Glutamatergic neuron (in vitro differentiated cells): ENCODE measurements around the gene THSD4. TPM values are rescaled to one million over a fixed set of nuclear protein-coding genes. Genes with fewer than 3 reads are reported as not detected.
A peak's percentile ranks its signal among the peaks of the same experiment; 100 is the strongest.

Experiments used
- DNase-seq: peaks from one replicate; pipeline ENCODE4 v3.0.0; 2022
- H3K27ac Mint-ChIP-seq: one replicate; pipeline ENCODE4 v1.8.0; 2020; ENCODE audit warnings: mild to moderate bottlenecking, mixed read lengths, inconsistent platforms; ENCODE audit not compliant: unreplicated experiment
- H3K27me3 Mint-ChIP-seq: one replicate; pipeline ENCODE4 v1.8.0; 2020; ENCODE audit warnings: mild to moderate bottlenecking, moderate library complexity, mixed read lengths, inconsistent platforms; ENCODE audit not compliant: unreplicated experiment
- H3K36me3 Mint-ChIP-seq: one replicate; pipeline ENCODE4 v1.8.0; 2020; ENCODE audit warnings: mild to moderate bottlenecking, mixed read lengths, inconsistent platforms; ENCODE audit not compliant: unreplicated experiment
- H3K4me1 Mint-ChIP-seq: one replicate; pipeline ENCODE4 v1.8.0; 2020; ENCODE audit warnings: mild to moderate bottlenecking, low read depth, mixed read lengths, inconsistent platforms; ENCODE audit not compliant: unreplicated experiment
- H3K4me3 Mint-ChIP-seq: one replicate; pipeline ENCODE4 v1.8.0; 2020; ENCODE audit warnings: mild to moderate bottlenecking, mixed read lengths, inconsistent platforms; ENCODE audit not compliant: unreplicated experiment
- H3K9me3 Mint-ChIP-seq: one replicate; pipeline ENCODE4 v1.8.0; 2020; ENCODE audit warnings: mild to moderate bottlenecking, moderate library complexity, mixed read lengths, inconsistent platforms; ENCODE audit not compliant: unreplicated experiment
- CTCF ChIP-seq: fragments of 200-600 bp; sonication (generic); IDR thresholded peaks from one replicate; pipeline ENCODE4 v1.5.0; 2021; ENCODE audit not compliant: partially characterized antibody, unreplicated experiment
- total RNA-seq: library from RNA; stranded (reverse); fragmentation: NEBNext Ultra II Directional; extraction: Animal tissue kit (Norgen Biotek cat#: 25700); gene quantifications from one replicate; pipeline ENCODE4 v1.2.1, GENCODE V29; 2021; ENCODE audit not compliant: unreplicated experiment

THSD4 gene
- total RNA-seq, 1 donor from 2014 or later = 12.3 TPM

- no peaks in the 10 kb centered on the region for H3K36me3 Mint-ChIP-seq
- no peak for DNase-seq
- H3K27me3 Mint-ChIP-seq = no peaks in the 10 kb centered on the region
- no peaks in the 10 kb centered on the region for H3K9me3 Mint-ChIP-seq
- no peak overlapping the region for H3K4me3 Mint-ChIP-seq
- H3K27ac Mint-ChIP-seq = no peak overlapping the region
- no peak for TF ChIP-seq CTCF
- peaks cover 14% of the 10 kb centered on the region for H3K4me1 Mint-ChIP-seq
Observed at GRCh38 chr15:71510763-71511162, 395.5 kb downstream of the THSD4 start.

- no peaks in the 10 kb centered on the region for H3K36me3 Mint-ChIP-seq
- no peaks in the 10 kb centered on the region for H3K9me3 Mint-ChIP-seq
- TF ChIP-seq CTCF = no peak
- H3K4me1 Mint-ChIP-seq = peaks cover 14% of the 10 kb centered on the region
- H3K4me3 Mint-ChIP-seq = no peak overlapping the region
- no peaks in the 10 kb centered on the region for H3K27me3 Mint-ChIP-seq
- DNase-seq = no peak
- H3K27ac Mint-ChIP-seq = no peak overlapping the region
Observed at GRCh38 chr15:71511796-71512681, 396.8 kb downstream of the THSD4 start.

- Mint-ChIP-seq H3K36me3 (no peaks in the 10 kb centered on the region), H3K4me1 (peaks cover 14% of the 10 kb centered on the region), H3K27ac (no peak overlapping the region), H3K9me3 (no peaks in the 10 kb centered on the region), H3K27me3 (no peaks in the 10 kb centered on the region), H3K4me3 (peak overlapping the region; percentile 4)
- TF ChIP-seq CTCF = no peak
- DNase-seq = no peak
Observed at GRCh38 chr15:71512682-71513006, 397.4 kb downstream of the THSD4 start.

- Mint-ChIP-seq H3K4me3 (no peak overlapping the region), H3K9me3 (no peaks in the 10 kb centered on the region), H3K36me3 (no peaks in the 10 kb centered on the region), H3K4me1 (peaks cover 14% of the 10 kb centered on the region), H3K27me3 (no peaks in the 10 kb centered on the region), H3K27ac (no peak overlapping the region)
- DNase-seq = no peak
- TF ChIP-seq CTCF = no peak
Observed at GRCh38 chr15:71515375-71516186, 400.3 kb downstream of the THSD4 start.

GRCh38 chr15:71517751-71518150 lies 402.5 kb downstream of the THSD4 start:
- no peaks in the 10 kb centered on the region for H3K36me3 Mint-ChIP-seq
- no peak for DNase-seq
- no peaks in the 10 kb centered on the region for H3K27me3 Mint-ChIP-seq
- peaks cover 3% of the 10 kb centered on the region for H3K4me1 Mint-ChIP-seq
- peaks cover 2% of the 10 kb centered on the region for H3K9me3 Mint-ChIP-seq
- H3K27ac Mint-ChIP-seq = no peak overlapping the region
- no peak overlapping the region for H3K4me3 Mint-ChIP-seq
- TF ChIP-seq CTCF = no peak
